HCT116 (cell line): ENCODE data around the gene ADI1. TPM values are rescaled to one million over a fixed set of nuclear protein-coding genes. Genes with fewer than 3 reads are reported as not detected.

Experiments used
- ATAC-seq: fragments of 200-7000 bp; cut with Tn5 transposase; 2 replicates; pipeline ENCODE4 v1.9.1; 2020; ENCODE audit warnings: mild to moderate bottlenecking, moderate library complexity
- BruUV-seq: library from RNA; stranded (reverse); fragments of 400-500 nt; replicated peaks from 2 replicates; lab custom pipeline; 2021; lab: Mats Ljungman, UMichigan
- CTCF ChIA-PET: fragments of 300-600 bp; sonication (Branson Sonifier 250); formaldehyde crosslinking; loops from one replicate; lab custom pipeline; 2021; ENCODE audit warnings: antibody characterized with exemption; lab: Charles Lee
- POLR2A ChIA-PET: fragments of 300-600, 350-600 bp; sonication (Branson Sonifier 250); formaldehyde crosslinking; loops from one replicate; lab custom pipeline; 2021; ENCODE audit warnings: antibody characterized with exemption; lab: Charles Lee
- RAD21 ChIA-PET, 2 experiments: fragments of 300-600 bp; sonication (Branson Sonifier 250); formaldehyde crosslinking; loops; one replicate each; lab custom pipeline; 2023; ENCODE audit warnings: low total read pairs in 2 of 2; ENCODE audit not compliant: uncharacterized antibody in 2 of 2, unreplicated experiment in 2 of 2, low non-redundant PET in 1 of 2; lab: Charles Lee
- DNase-seq: peaks from one replicate; pipeline ENCODE4 v3.0.0-alpha.2; 2010; ENCODE audit warnings: low read depth, low spot score
- H2AFZ ChIP-seq: fragments of 200-600 bp; shearing (Covaris generic), sonication (generic); 2 replicates; pipeline ENCODE4 v1.6.1; 2017; ENCODE audit warnings: low read depth, mixed run types, mixed read lengths, antibody characterized with exemption, low read length; ENCODE audit not compliant: poor library complexity, severe bottlenecking
- H3K27ac ChIP-seq: 2 replicates; pipeline ENCODE4 v1.5.1; 2012; ENCODE audit warnings: low read depth, low read length
- H3K27me3 ChIP-seq: fragments of 200-600 bp; sonication (generic); 2 replicates; pipeline ENCODE4 v1.6.1; 2016; ENCODE audit warnings: mixed run types, low read length, mixed read lengths; ENCODE audit not compliant: insufficient read depth
- H3K36me3 ChIP-seq, 2 experiments: fragments of 200-500 bp in 1 of 2; fragments of 200-600 bp in 1 of 2; sonication (Bioruptor generic) in 1 of 2; sonication (generic) in 1 of 2; 2 replicates each; pipeline versions ENCODE4 v1.5.1 to v1.6.1; 2014 to 2016; ENCODE audit warnings: low read length in 2 of 2, inconsistent platforms in 1 of 2, mixed read lengths in 1 of 2, mixed run types in 1 of 2; ENCODE audit not compliant: insufficient read depth in 2 of 2, control insufficient read depth in 1 of 2
- H3K4me1 ChIP-seq, 2 experiments: fragments of 200-600 bp in 1 of 2; sonication (generic) in 1 of 2; 2 replicates each; pipeline versions ENCODE4 v1.5.1 to v1.6.1; 2012 to 2017; ENCODE audit warnings: low read length in 2 of 2, inconsistent platforms in 1 of 2, mild to moderate bottlenecking in 1 of 2, mixed read lengths in 1 of 2, mixed run types in 1 of 2, moderate library complexity in 1 of 2; ENCODE audit not compliant: insufficient read depth in 2 of 2, control insufficient read depth in 1 of 2
- H3K4me2 ChIP-seq: fragments of 200-600 bp; sonication (generic); 2 replicates; pipeline ENCODE4 v1.6.1; 2017; ENCODE audit warnings: mixed run types, low read length, mixed read lengths
- H3K4me3 ChIP-seq, 2 experiments: fragments of 200-600 bp in 1 of 2; sonication (generic) in 1 of 2; replicated peaks in 1 of 2; 2 replicates each; pipeline ENCODE4 v1.5.1; 2011 to 2016; ENCODE audit warnings: low read length in 2 of 2, control low read depth in 1 of 2, low read depth in 1 of 2, mild to moderate bottlenecking in 1 of 2, mixed read lengths in 1 of 2, mixed run types in 1 of 2
- H3K79me2 ChIP-seq: fragments of 200-600 bp; sonication (generic); 2 replicates; pipeline ENCODE4 v1.6.1; 2017; ENCODE audit warnings: mild to moderate bottlenecking, mixed run types, low read length, moderate library complexity, mixed read lengths; ENCODE audit not compliant: insufficient read depth
- H3K9ac ChIP-seq: fragments of 200-600 bp; sonication (generic); 2 replicates; pipeline ENCODE4 v1.6.1; 2016; ENCODE audit warnings: low read length, mixed read lengths
- H3K9me2 ChIP-seq: fragments of 200-600 bp; sonication (generic), shearing (Covaris generic); 2 replicates; pipeline ENCODE4 v1.6.1; 2017; ENCODE audit warnings: mixed run types, mild to moderate bottlenecking, moderate library complexity; ENCODE audit not compliant: insufficient read depth
- H3K9me3 ChIP-seq, 2 experiments: fragments of 200-500 bp in 1 of 2; fragments of 200-600 bp in 1 of 2; sonication (Bioruptor generic) in 1 of 2; sonication (generic) in 1 of 2; 2 replicates each; pipeline ENCODE4 v1.6.1; 2014 to 2017; ENCODE audit warnings: low read length in 2 of 2, mixed read lengths in 2 of 2, inconsistent platforms in 1 of 2, low read depth in 1 of 2, mild to moderate bottlenecking in 1 of 2, mixed run types in 1 of 2, moderate library complexity in 1 of 2; ENCODE audit not compliant: control insufficient read depth in 1 of 2, insufficient read depth in 1 of 2
- H4K20me1 ChIP-seq: fragments of 200-600 bp; sonication (generic), shearing (Covaris generic); 2 replicates; pipeline ENCODE4 v1.6.1; 2017; ENCODE audit warnings: mixed run types, mild to moderate bottlenecking, moderate library complexity; ENCODE audit not compliant: insufficient read depth
- CBX3 ChIP-seq: IDR thresholded peaks from 2 replicates; pipeline ENCODE4 v1.6.1; 2012; ENCODE audit warnings: low read depth
- CEBPB ChIP-seq: IDR thresholded peaks from 2 replicates; pipeline ENCODE4 v1.6.1; 2012; ENCODE audit warnings: low read depth
- EZH2phosphoT487 ChIP-seq: fragments of 200-600 bp; IDR thresholded peaks from 2 replicates; pipeline ENCODE4 v1.6.1; 2018; ENCODE audit warnings: antibody characterized with exemption, borderline replicate concordance
- FOSL1 ChIP-seq: IDR thresholded peaks from 2 replicates; pipeline ENCODE4 v1.6.1; 2012; ENCODE audit warnings: low read depth
- POLR2A ChIP-seq: IDR thresholded peaks from 2 replicates; pipeline ENCODE4 v1.7.0; 2011; ENCODE audit warnings: borderline replicate concordance; ENCODE audit not compliant: insufficient read depth, insufficient read length; ENCODE audit errors: extremely low read depth
- POLR2AphosphoS5 ChIP-seq: IDR thresholded peaks from 2 replicates; pipeline ENCODE4 v1.6.1; 2011; ENCODE audit warnings: mild to moderate bottlenecking, low read depth, low read length, moderate library complexity
- RAD21 ChIP-seq: IDR thresholded peaks from 2 replicates; pipeline ENCODE4 v1.6.1; 2012; ENCODE audit warnings: low read depth, mild to moderate bottlenecking
- SP1 ChIP-seq: IDR thresholded peaks from 2 replicates; pipeline ENCODE4 v1.6.1; 2012; ENCODE audit warnings: low read depth
- SRF ChIP-seq: IDR thresholded peaks from 2 replicates; pipeline ENCODE4 v1.6.1; 2012; ENCODE audit warnings: low read depth
- TCF7L2 ChIP-seq: IDR thresholded peaks from 2 replicates; pipeline ENCODE4 v1.7.0; 2011; ENCODE audit warnings: borderline replicate concordance, inconsistent platforms; ENCODE audit not compliant: insufficient read depth, insufficient read length; ENCODE audit errors: extremely low read depth
- YY1 ChIP-seq: IDR thresholded peaks from 2 replicates; pipeline ENCODE4 v1.6.1; 2011; ENCODE audit warnings: low read length, low read depth, moderate library complexity, mild to moderate bottlenecking; ENCODE audit not compliant: insufficient replicate concordance; ENCODE audit errors: extremely low read depth
- ZBTB33 ChIP-seq: IDR thresholded peaks from 2 replicates; pipeline ENCODE4 v1.6.1; 2011; ENCODE audit warnings: mild to moderate bottlenecking, low read length, moderate library complexity; ENCODE audit not compliant: insufficient replicate concordance; ENCODE audit errors: extremely low read depth
- ZFX ChIP-seq: fragments of 450-650 bp; IDR thresholded peaks from 2 replicates; pipeline ENCODE4 v1.6.1; 2017
- ZNF274 ChIP-seq: fragments of 200-500 bp; sonication (Bioruptor generic); IDR thresholded peaks from 2 replicates; pipeline ENCODE4 v1.6.1; 2014; ENCODE audit warnings: mild to moderate bottlenecking, low read depth, low read length, inconsistent platforms
- intact Hi-C: fragments of 100-400 bp; cut with micrococcal nuclease; formaldehyde crosslinking; loops from 2 replicates; pipeline ENCODE4 v1.10.0; 2022
- total RNA-seq: library from RNA; stranded (reverse); gene quantifications from one replicate; pipeline ENCODE4 v1.2.1, GENCODE V29; 2021; ENCODE audit not compliant: unreplicated experiment
- TF ChIP-seq, protein P1 (sequence below): IDR thresholded peaks from 2 replicates; pipeline ENCODE4 v1.6.1; 2012

Gene ADI1
- total RNA-seq, 1 experiment from 2014 or later = 27.0 TPM

DNA sequence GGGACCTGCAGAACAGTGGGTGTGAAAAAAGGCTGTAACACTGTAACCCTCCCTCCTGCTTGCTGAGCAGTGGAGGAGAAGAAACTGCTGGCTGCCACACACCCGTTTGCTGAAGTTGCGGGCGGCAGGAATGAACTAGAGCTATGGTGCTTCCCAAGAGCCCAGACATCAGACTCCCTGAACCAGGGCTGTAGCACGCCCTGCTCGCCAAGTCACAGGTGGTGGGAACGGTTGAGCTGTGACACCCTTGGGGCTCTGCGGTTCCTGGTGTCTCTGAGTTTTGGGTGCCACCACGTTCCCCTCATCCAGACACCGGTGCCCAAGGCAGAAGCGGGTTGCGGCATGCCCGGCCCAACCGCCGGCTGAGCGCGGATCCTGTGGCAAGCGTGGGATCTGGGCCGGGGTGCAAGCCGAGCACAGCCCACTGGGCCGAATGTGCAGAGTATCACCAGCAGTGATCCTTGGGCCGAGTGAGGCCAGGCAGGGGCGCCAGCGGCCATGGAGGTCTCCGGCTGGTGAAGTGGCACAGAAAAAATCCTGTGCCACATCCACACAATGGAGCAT lies 15.0 kb upstream of the ADI1 start:
- no peaks in the 10 kb centered on the region for H3K27me3 ChIP-seq
- H3K9ac ChIP-seq = no peak overlapping the region
- H3K27ac ChIP-seq = no peak overlapping the region
- H3K36me3 ChIP-seq = no peaks in the 10 kb centered on the region
- no peak for TF ChIP-seq SP1
- no peak for TF ChIP-seq ZBTB33
- TF ChIP-seq SRF = no peak
- no peak for TF ChIP-seq CBX3
- TF ChIP-seq EZH2phosphoT487 = no peak
- TF ChIP-seq, protein P1, sequence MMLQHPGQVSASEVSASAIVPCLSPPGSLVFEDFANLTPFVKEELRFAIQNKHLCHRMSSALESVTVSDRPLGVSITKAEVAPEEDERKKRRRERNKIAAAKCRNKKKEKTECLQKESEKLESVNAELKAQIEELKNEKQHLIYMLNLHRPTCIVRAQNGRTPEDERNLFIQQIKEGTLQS = no peak
- H3K9me3 ChIP-seq = no peaks in the 10 kb centered on the region
- no peak for DNase-seq
- RAD21 ChIA-PET = no interaction called here
- no TSS peak for BruUV-seq
- H3K4me2 ChIP-seq = no peak overlapping the region
- no peak overlapping the region for H2AFZ ChIP-seq
- POLR2A ChIA-PET = no interaction called here
- peaks cover 8 to 30% of the 10 kb centered on the region in 2 experiments for H3K4me1 ChIP-seq
- 0 out of 2 replicates have a peak, but pooled peaks cover 3% of the 10 kb centered on the region for H3K79me2 ChIP-seq
- H4K20me1 ChIP-seq = no peaks in the 10 kb centered on the region
- H3K4me3 ChIP-seq = no peak overlapping the region
- intact Hi-C loops = loop anchor here (10.0 kb wide), 1 partner anchor 120 kb away; the partner anchor contains the start of gene ALLC
- CTCF ChIA-PET = no interaction called here
- no peaks in the 10 kb centered on the region for H3K9me2 ChIP-seq
- no peak for ATAC-seq

DNA sequence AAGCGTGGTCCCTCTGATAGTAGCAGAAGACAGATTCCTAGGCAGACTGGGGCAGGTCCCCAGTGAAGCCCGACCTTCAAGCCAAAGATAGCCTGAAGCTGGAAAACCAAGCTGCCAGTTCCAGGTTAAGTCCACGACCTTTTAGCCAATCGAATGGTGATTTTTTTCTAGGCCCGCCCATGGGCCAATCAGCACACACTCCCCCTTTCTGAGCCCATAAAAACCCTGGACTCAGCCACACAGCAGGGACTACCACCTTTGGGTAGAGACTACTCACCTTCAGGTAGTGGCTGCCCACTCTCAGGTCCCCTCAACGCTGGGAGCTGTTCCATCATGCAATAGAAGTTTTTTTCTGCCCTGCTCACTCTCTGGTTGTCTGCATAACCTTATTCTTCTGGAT lies 14.5 kb upstream of the ADI1 start:
- no peaks in the 10 kb centered on the region for H3K9me3 ChIP-seq
- peaks cover 8 to 30% of the 10 kb centered on the region in 2 experiments for H3K4me1 ChIP-seq
- POLR2A ChIA-PET = no interaction called here
- H3K9me2 ChIP-seq = no peaks in the 10 kb centered on the region
- CTCF ChIA-PET = no interaction called here
- 0 out of 2 replicates have a peak, but pooled peaks cover 3% of the 10 kb centered on the region for H3K79me2 ChIP-seq
- RAD21 ChIA-PET = no interaction called here
- no peaks in the 10 kb centered on the region for H4K20me1 ChIP-seq
- H3K27me3 ChIP-seq = no peaks in the 10 kb centered on the region
- BruUV-seq = no TSS peak
- ATAC-seq = no peak
- H2AFZ ChIP-seq = no peak overlapping the region
- no peak for DNase-seq
- intact Hi-C loops = loop anchor here (10.0 kb wide), 1 partner anchor 121 kb away; the partner anchor contains the start of gene ALLC
- H3K4me2 ChIP-seq = no peak overlapping the region
- H3K4me3 ChIP-seq = no peak overlapping the region
- no peak overlapping the region for H3K27ac ChIP-seq
- H3K36me3 ChIP-seq = no peaks in the 10 kb centered on the region
- H3K9ac ChIP-seq = no peak overlapping the region
- TF ChIP-seq FOSL1 = no peak
- no peak for TF ChIP-seq ZFX
- no peak for TF ChIP-seq RAD21
- TF ChIP-seq CBX3 = no peak
- no peak for TF ChIP-seq POLR2A
- TF ChIP-seq CEBPB = no peak
- TF ChIP-seq YY1 = no peak
- TF ChIP-seq POLR2AphosphoS5 = no peak
- no peak for TF ChIP-seq ZNF274
- TF ChIP-seq ZBTB33 = no peak
- TF ChIP-seq TCF7L2 = no peak
